Cardiac muscle cell (in vitro differentiated cells and primary cell): ENCODE measurements around the gene TENT5C. TPM values are rescaled to one million over a fixed set of nuclear protein-coding genes. Genes with fewer than 3 reads are reported as not detected.

Experiments
- DNase-seq, 2 donors: peaks; one replicate each; pipeline versions ENCODE4 v3.0.0 to v3.0.0-alpha.2; 2010 to 2017; ENCODE audit warnings: low read depth in 1 of 2, low spot score in 1 of 2
- H3K27ac ChIP-seq: fragments of 200-600 bp; sonication (generic); 2 replicates; pipeline ENCODE4 v1.5.1; 2016
- H3K27me3 ChIP-seq: fragments of 200-600 bp; sonication (generic); 2 replicates; pipeline ENCODE4 v1.6.0; 2016; ENCODE audit warnings: control low read depth
- H3K36me3 ChIP-seq: fragments of 200-600 bp; sonication (generic); 2 replicates; pipeline ENCODE4 v1.5.1; 2016; ENCODE audit warnings: control low read depth
- H3K4me1 ChIP-seq: fragments of 200-600 bp; sonication (generic); 2 replicates; pipeline ENCODE4 v1.8.1; 2017; ENCODE audit warnings: low read depth, mild to moderate bottlenecking, mixed run types
- H3K4me3 ChIP-seq: fragments of 200-600 bp; sonication (generic); 2 replicates; pipeline ENCODE4 v1.5.1; 2016; ENCODE audit warnings: mild to moderate bottlenecking
- H3K9me3 ChIP-seq: fragments of 200-600 bp; sonication (generic); 2 replicates; pipeline ENCODE4 v1.5.1; 2017; ENCODE audit warnings: low read depth, mild to moderate bottlenecking, control low read depth
- polyA plus RNA-seq: library from polyadenylated mRNA; unstranded; fragments of >200 nt; fragmentation: Nextera tagmentation; extraction: Ambion mirVana; gene quantifications from 2 replicates; pipeline ENCODE4 v1.2.1, GENCODE V29; 2016
- total RNA-seq: library from RNA; depleted of rRNA; stranded (reverse); fragments of >200 nt; gene quantifications from 2 replicates; pipeline ENCODE4 v1.2.3, GENCODE V29; 2016
- TF ChIP-seq, protein P1 (sequence below): IDR thresholded peaks from 2 replicates; pipeline ENCODE4 v1.5.1; 2012; ENCODE audit warnings: low read depth, mild to moderate bottlenecking, low read length

TENT5C gene
- total and polyA plus RNA-seq, 2 experiments from 2014 or later: 0.63 to 1.1 TPM

DNA sequence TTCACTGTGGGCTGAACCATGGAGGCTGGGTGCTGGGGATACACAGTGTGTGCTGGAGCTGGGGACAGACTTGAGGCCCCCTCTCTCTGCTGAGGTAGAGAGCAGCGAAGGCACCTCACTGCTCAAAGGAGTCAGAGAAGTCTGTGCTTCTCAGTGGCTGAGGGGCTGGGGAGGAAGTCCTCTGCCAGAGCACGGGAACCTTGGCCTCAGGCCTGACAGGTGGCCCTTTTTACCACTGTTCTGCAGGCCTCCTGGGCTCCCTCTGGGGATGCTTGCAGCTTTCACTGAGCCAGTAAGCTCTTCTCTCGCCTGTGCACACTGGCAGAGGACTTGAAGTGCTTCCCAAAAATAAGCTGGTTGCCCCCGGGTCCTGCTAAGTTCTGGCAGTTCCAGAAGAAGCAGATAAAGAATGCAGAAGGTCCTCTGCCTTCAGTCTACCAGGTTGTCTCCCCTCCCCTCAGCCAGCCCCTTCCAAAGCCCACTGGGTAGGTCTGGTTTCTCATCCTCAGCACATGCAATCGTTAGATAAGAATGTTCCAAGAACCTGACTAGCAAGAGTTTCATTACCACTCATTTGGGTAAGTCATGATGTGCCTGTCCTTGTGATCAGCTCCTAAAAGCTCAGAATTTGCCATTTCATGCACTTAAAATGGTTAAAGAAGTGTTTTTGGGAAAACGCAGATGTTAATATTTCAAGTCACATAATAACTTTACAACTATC lies 53.9 kb downstream of the TENT5C start:
- no peaks in the 10 kb centered on the region for H3K9me3 ChIP-seq
- no peaks in the 10 kb centered on the region for H3K36me3 ChIP-seq
- DNase-seq: no peak
- H3K4me1 ChIP-seq: peaks cover 5% of the 10 kb centered on the region
- H3K27me3 ChIP-seq: no peaks in the 10 kb centered on the region
- H3K4me3 ChIP-seq: no peak overlapping the region
- no peak overlapping the region for H3K27ac ChIP-seq
- TF ChIP-seq, protein P1, sequence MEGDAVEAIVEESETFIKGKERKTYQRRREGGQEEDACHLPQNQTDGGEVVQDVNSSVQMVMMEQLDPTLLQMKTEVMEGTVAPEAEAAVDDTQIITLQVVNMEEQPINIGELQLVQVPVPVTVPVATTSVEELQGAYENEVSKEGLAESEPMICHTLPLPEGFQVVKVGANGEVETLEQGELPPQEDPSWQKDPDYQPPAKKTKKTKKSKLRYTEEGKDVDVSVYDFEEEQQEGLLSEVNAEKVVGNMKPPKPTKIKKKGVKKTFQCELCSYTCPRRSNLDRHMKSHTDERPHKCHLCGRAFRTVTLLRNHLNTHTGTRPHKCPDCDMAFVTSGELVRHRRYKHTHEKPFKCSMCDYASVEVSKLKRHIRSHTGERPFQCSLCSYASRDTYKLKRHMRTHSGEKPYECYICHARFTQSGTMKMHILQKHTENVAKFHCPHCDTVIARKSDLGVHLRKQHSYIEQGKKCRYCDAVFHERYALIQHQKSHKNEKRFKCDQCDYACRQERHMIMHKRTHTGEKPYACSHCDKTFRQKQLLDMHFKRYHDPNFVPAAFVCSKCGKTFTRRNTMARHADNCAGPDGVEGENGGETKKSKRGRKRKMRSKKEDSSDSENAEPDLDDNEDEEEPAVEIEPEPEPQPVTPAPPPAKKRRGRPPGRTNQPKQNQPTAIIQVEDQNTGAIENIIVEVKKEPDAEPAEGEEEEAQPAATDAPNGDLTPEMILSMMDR: no peak

- Histone ChIP-seq H3K36me3 (no peaks in the 10 kb centered on the region), H3K4me1 (no peaks in the 10 kb centered on the region), H3K9me3 (no peaks in the 10 kb centered on the region), H3K27ac (no peak overlapping the region), H3K27me3 (no peaks in the 10 kb centered on the region), H3K4me3 (no peak overlapping the region)
- DNase-seq: no peak
- TF ChIP-seq, protein P1: no peak
Measured at GRCh38 chr1:117660271-117660965, 54.6 kb downstream of the TENT5C start.

- Histone ChIP-seq H3K4me1 (no peaks in the 10 kb centered on the region), H3K27me3 (no peaks in the 10 kb centered on the region), H3K36me3 (no peaks in the 10 kb centered on the region), H3K9me3 (no peaks in the 10 kb centered on the region), H3K4me3 (no peak overlapping the region), H3K27ac (no peak overlapping the region)
- TF ChIP-seq, protein P1: no peak
- no peak for DNase-seq
Measured at GRCh38 chr1:117661027-117661426, 55.2 kb downstream of the TENT5C start.

DNA sequence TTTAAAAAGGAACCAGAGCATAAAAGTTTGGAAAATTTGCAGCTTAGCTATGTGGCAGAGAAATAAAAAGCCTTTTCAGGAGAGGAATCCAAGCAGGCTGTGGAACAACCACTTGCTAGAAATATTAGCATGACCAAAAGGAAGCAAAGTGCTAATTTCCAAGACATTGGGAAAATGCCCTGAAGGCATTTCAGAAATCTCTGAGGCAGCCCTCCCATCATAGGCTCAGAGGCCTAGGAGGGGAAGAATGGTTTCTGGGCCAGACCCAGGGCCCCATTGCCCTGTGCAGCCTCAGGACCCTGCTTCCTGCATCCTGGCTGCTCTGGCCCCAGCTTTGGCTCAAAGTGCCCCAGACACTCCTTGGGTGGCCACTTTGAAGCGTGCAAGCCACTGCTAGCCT lies 56.8 kb downstream of the TENT5C start:
- DNase-seq: no peak
- H3K9me3 ChIP-seq: no peaks in the 10 kb centered on the region
- no peak overlapping the region for H3K4me3 ChIP-seq
- H3K27me3 ChIP-seq: no peaks in the 10 kb centered on the region
- H3K4me1 ChIP-seq: no peaks in the 10 kb centered on the region
- TF ChIP-seq, protein P1: no peak
- no peaks in the 10 kb centered on the region for H3K36me3 ChIP-seq
- H3K27ac ChIP-seq: no peak overlapping the region

- no peaks in the 10 kb centered on the region for H3K36me3 ChIP-seq
- TF ChIP-seq, protein P1: no peak
- H3K9me3 ChIP-seq: no peaks in the 10 kb centered on the region
- H3K27me3 ChIP-seq: no peaks in the 10 kb centered on the region
- DNase-seq: no peak
- H3K4me1 ChIP-seq: no peaks in the 10 kb centered on the region
- no peak overlapping the region for H3K4me3 ChIP-seq
- H3K27ac ChIP-seq: no peak overlapping the region
Measured at GRCh38 chr1:117663156-117663902, 57.5 kb downstream of the TENT5C start.
